ENCODE results near the gene CFAP57. TPM values are rescaled to one million over a fixed set of nuclear protein-coding genes. Genes with fewer than 3 reads are reported as not detected.

CFAP57 gene
- total and polyA plus RNA-seq, 9 of the 15 experiments (the other 6 are each of a cell fraction or from before 2014, with no cell fraction given): 0.04 to 0.22 (median 0.07) TPM; not detected in 3

GRCh38 chr1:43165162-43165561, 7.0 kb upstream of the CFAP57 start (continued):
- TF ChIP-seq NKRF (IDR thresholded peaks at IDR 0.05; ENCODE audit: borderline replicate concordance) (no peak), RFX1 (IDR thresholded peaks at IDR 0.05) (no peak), SOX6 (IDR thresholded peaks at IDR 0.05) (no peak), ZNF766 (CRISPR knock-in tag; conservative IDR thresholded peaks at IDR 0.05) (no peak)

GRCh38 chr1:43165765-43166164, 6.4 kb upstream of the CFAP57 start:
- Histone ChIP-seq H3K9me1 (ENCODE audit: control insufficient read depth, insufficient read depth, low read length) (no peaks in the 10 kb centered on the region), H4K20me1 (replicated peaks; ENCODE audit: control insufficient read depth, insufficient read depth, low read length) (no peaks in the 10 kb centered on the region), H3K4me3 (no peak overlapping the region), H3K4me1 (replicated peaks in 1 of 2; ENCODE audit: control insufficient read depth in 2 of 2, insufficient read depth in 2 of 2, low read length in 2 of 2) (peaks cover 1 to 3% of the 10 kb centered on the region in 2 experiments; a peak in 2 of 5 replicates), H3K79me2 (ENCODE audit: control insufficient read depth, insufficient read depth, low read length) (peaks cover 13% of the 10 kb centered on the region), H2AFZ (ENCODE audit: low read depth, low read length) (no peak overlapping the region), H3K9ac (ENCODE audit: insufficient read depth in 1 of 2, low read depth in 2 of 2, low read length in 2 of 2) (no peak overlapping the region), H3K27ac (ENCODE audit: extremely low read depth, low read depth, low read length) (no peak overlapping the region), H3K27me3 (ENCODE audit: control insufficient read depth in 2 of 2, insufficient read depth in 2 of 2, low read length in 2 of 2) (no peaks in the 10 kb centered on the region), H3K4me2 (ENCODE audit: insufficient read depth, low read length) (no peak overlapping the region), H3K36me3 (ENCODE audit: control insufficient read depth, insufficient read depth, low read length) (peaks cover 78% of the 10 kb centered on the region), H3K9me3 (replicated peaks; ENCODE audit: control insufficient read depth, insufficient read depth, low read depth, low read length) (no peaks in the 10 kb centered on the region)
- ChIA-PET CTCF (ENCODE audit: low intra/inter-chr PET ratio) (no interaction called here), POLR2A (no interaction called here)
- TF ChIP-seq ZNF316 (IDR thresholded peaks at IDR 0.05) (peak; percentile 62; the same call in 1 of the 2 replicates), C11orf30 (IDR thresholded peaks at IDR 0.05; ENCODE audit: low read depth) (0 out of 2 replicates have a peak, but pooled peaks have one; percentile 26), HLTF (IDR thresholded peaks at IDR 0.05) (no peak)
- ATAC-seq: no peak
- no peak for DNase-seq (ENCODE audit: extremely low read depth in 1 of 4, low spot score in 3 of 4)
- no TSS peak for BruUV-seq (replicated peaks)
- no peak for FAIRE-seq
- intact Hi-C loops (cut with micrococcal nuclease): no loop called here
- WGBS (ENCODE audit: insufficient coverage, low coverage, missing lambda C conversion rate): 97% methylated on average over 5 of the region's 5 CpGs
- in situ Hi-C loops (cut with MboI): no loop called here

Data from K562 (cell line).